WERI-Rb-1 (cell line): Measurements from ENCODE around the gene SPRR2B.
"Not testable (repeated sequence)": the region's sequence is repeated elsewhere in the genome, so short reads cannot be mapped to it uniquely, and the experiment has no call there.

Source experiments
- DNase-seq: peaks from one replicate; pipeline ENCODE4 v3.0.0-alpha.2; 2020
- H3K27ac ChIP-seq: fragments of 250-450 bp; sonication (Bioruptor Pico); 2 replicates; pipeline ENCODE4 v1.5.1; 2020; ENCODE audit warnings: mild to moderate bottlenecking, moderate library complexity
- H3K27me3 ChIP-seq: fragments of 250-450 bp; sonication (Bioruptor Pico); 2 replicates; pipeline ENCODE4 v1.5.1; 2021; ENCODE audit warnings: mild to moderate bottlenecking, low read depth, moderate library complexity; ENCODE audit not compliant: insufficient read depth, severe bottlenecking
- H3K36me3 ChIP-seq: fragments of 250-450 bp; sonication (Bioruptor Pico); 2 replicates; pipeline ENCODE4 v1.5.1; 2020; ENCODE audit warnings: mild to moderate bottlenecking, moderate library complexity
- H3K4me3 ChIP-seq: 2 replicates; pipeline ENCODE4 v1.5.1; 2011; ENCODE audit warnings: low read depth, mild to moderate bottlenecking, control low read depth, low read length
- H3K9me3 ChIP-seq: fragments of 250-450 bp; sonication (Bioruptor Pico); 2 replicates; pipeline ENCODE4 v1.5.1; 2021; ENCODE audit warnings: mild to moderate bottlenecking, moderate library complexity; ENCODE audit not compliant: severe bottlenecking
- TF ChIP-seq, protein P1 (sequence below): IDR thresholded peaks from 2 replicates; pipeline ENCODE4 v1.5.1; 2011; ENCODE audit warnings: low read depth, mild to moderate bottlenecking, control low read depth, inconsistent platforms, low read length

SPRR2B gene

DNA sequence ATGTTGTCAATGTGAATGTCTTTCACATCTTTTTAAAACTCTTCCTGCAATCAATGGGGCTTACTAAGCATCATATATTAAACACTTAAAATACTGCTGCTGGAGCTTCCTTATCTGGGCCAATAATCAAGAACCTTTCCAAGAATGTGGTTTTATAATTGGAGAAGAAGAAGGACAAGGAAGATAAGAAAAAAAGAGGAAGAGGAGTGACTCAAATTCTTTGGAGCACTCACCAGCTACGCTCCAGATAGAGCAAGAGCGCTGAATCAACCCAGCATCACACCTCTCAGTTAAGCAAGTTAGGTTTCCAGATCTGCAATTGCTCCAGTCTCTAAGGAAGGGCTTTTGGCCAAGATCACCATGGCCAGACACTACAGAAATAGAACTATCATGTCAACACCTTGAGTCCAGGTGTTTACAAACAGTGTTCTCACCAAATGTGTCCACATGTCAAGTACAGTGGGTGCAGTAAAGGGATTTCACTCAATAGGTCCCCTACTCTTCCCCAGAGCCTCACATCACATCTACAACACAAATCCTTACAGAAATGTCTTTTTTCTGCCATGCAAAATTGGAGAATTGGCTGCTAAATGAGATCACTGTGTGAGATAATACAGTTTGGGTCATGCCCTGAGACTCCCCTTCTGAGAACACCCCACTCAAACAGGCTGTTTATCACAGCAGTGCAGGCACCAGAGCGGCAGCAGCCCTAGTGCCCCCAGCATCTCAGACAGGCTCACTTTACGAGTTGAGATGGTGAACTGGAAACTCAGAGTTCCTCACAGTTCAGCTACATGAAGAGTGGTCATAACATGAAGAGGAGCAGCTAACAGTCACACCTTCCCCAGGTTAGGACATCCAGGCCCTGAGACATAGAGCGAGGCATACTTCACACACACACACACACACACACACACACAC is 1.7 kb upstream of the SPRR2B start:
- DNase-seq, result no peak

DNA sequence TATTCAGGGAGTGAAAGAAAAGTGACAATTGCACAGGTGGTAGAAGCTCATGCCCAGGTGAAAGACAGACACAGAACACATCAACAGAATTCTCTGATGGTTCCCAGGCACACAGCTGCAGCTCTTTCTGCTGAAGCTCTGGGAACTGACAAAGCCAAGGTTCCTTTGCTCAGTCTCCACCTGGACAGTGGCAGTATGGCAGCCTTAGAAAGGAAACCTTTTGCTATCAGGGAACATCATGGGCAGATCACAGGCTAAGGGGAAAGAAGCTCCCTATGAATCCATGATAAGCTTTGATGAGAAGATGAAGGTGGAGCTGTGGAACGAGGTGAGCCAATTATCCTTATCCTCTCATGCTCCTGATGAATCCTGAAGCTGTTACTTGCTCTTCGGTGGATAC is 1.2 kb downstream of the SPRR2B start:
- TF ChIP-seq, protein P1, sequence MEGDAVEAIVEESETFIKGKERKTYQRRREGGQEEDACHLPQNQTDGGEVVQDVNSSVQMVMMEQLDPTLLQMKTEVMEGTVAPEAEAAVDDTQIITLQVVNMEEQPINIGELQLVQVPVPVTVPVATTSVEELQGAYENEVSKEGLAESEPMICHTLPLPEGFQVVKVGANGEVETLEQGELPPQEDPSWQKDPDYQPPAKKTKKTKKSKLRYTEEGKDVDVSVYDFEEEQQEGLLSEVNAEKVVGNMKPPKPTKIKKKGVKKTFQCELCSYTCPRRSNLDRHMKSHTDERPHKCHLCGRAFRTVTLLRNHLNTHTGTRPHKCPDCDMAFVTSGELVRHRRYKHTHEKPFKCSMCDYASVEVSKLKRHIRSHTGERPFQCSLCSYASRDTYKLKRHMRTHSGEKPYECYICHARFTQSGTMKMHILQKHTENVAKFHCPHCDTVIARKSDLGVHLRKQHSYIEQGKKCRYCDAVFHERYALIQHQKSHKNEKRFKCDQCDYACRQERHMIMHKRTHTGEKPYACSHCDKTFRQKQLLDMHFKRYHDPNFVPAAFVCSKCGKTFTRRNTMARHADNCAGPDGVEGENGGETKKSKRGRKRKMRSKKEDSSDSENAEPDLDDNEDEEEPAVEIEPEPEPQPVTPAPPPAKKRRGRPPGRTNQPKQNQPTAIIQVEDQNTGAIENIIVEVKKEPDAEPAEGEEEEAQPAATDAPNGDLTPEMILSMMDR, result no peak
- DNase-seq, result no peak
- Histone ChIP-seq H3K36me3 (no peaks in the 10 kb centered on the region), H3K4me3 (no peak overlapping the region), H3K27ac (no peak overlapping the region), H3K27me3 (no peaks in the 10 kb centered on the region), H3K9me3 (no peaks in the 10 kb centered on the region)

More for the DNA sequence above, 1.7 kb upstream of the SPRR2B start:
- H3K27me3 ChIP-seq, result no peaks in the 10 kb centered on the region
- no peaks in the 10 kb centered on the region for H3K36me3 ChIP-seq
- no peak overlapping the region for H3K4me3 ChIP-seq
- TF ChIP-seq, protein P1, result no peak
- no peaks in the 10 kb centered on the region for H3K9me3 ChIP-seq
- H3K27ac ChIP-seq, result no peak overlapping the region

DNA sequence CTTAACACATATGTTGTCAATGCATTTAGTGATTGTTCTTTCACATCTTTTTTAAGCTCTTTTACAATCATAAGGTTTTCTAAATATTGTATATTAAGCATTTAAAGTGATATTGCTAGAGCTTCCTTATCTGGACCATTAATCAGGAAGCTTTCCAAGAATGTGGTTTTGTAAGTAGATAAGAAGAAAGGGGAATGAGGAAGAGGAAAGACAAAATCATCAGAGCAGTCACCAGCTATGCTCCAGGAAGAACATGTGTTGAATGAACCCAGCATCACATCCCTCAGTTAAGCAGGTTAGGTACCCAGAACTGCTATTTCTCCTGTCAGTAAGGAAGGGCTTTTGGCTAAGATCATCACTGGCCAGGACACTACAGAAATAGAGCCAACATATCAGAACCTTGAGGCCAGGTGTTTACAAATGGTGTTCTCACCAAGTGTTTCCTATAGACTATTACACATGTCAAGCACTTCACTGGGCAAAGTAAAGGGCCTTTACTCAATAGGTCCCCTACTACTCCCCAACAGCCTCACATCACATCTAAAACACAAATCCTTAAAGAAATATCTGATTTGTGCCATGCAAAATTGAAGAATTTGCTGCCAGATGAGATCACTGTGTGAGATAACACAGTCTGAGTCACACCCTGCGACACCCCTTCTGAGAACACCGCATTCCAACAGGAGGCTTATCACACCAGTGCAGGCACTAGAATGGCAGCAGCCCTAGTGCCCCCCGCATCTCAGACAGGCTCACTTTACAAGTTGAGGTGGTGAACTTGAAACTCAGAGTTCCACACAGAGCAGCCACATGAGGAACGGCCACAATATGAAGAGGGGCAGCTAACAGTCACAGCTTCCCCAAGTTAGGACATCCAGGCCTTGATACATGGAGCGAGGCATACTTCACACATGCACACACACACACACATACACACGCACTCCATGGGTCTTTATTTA is 12.3 kb downstream of the SPRR2B start:
- Histone ChIP-seq H3K27ac (no peak overlapping the region), H3K9me3 (no peaks in the 10 kb centered on the region), H3K36me3 (no peaks in the 10 kb centered on the region), H3K27me3 (no peaks in the 10 kb centered on the region), H3K4me3 (no peak overlapping the region)
- TF ChIP-seq, protein P1, result no peak
- no peak for DNase-seq

DNA sequence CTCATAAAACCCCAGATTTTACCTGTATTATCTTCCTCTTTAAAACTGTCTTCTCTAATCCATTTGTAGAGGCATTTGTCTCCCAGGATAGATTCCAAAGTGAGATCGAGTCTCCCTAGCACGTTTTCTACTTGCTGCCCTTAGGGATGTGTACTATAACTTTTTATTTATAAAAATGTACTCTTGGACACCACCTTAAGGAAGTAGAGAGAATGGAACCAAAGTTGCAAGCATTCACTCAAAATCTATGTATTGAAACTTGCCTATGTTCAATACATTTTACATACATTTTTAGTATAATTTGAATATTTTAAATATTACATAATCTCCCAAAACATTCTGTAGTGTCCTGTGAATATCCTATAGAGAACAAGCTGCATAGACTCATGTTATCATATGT is 13.3 kb downstream of the SPRR2B start:
- no peak for DNase-seq
- no peaks in the 10 kb centered on the region for H3K36me3 ChIP-seq
- no peak overlapping the region for H3K27ac ChIP-seq
- H3K4me3 ChIP-seq, result no peak overlapping the region
- no peaks in the 10 kb centered on the region for H3K9me3 ChIP-seq
- H3K27me3 ChIP-seq, result no peaks in the 10 kb centered on the region
- TF ChIP-seq, protein P1, result no peak

DNA sequence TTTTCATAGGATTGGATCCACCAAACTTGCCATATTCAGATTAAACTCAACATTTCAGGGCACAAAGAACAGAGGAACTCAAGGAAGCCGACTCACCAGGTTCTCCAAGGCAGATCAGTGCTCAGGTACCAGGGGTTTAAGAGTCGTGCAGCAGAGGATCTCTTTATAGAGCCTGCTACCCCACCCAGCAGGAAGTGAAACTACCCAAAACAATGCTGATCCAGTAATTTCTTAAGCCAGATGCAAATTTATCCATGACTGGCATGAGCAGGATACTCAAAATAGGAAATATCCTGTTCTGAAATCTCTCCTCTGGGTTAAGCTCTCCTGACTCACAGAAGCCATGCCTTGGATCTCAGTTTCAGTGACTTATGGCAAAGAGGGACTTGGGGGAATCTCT is 14.0 kb downstream of the SPRR2B start, which contains the start of gene SPRR2A:
Gene SPRR2A, minus strand, starts transcription at position 138 of the 400 bp plus-strand sequence. CDS start 777 bp downstream, outside the sequence.
- TF ChIP-seq, protein P1, result no peak
- no peak within 1 kb of the TSS for H3K27ac ChIP-seq
- no peaks in the 10 kb centered on the region for H3K9me3 ChIP-seq
- DNase-seq, result no peak
- H3K4me3 ChIP-seq, result no peak within 1 kb of the TSS
- H3K36me3 ChIP-seq, result no peaks in the 10 kb centered on the region
- H3K27me3 ChIP-seq, result no peaks in the 10 kb centered on the region

DNA sequence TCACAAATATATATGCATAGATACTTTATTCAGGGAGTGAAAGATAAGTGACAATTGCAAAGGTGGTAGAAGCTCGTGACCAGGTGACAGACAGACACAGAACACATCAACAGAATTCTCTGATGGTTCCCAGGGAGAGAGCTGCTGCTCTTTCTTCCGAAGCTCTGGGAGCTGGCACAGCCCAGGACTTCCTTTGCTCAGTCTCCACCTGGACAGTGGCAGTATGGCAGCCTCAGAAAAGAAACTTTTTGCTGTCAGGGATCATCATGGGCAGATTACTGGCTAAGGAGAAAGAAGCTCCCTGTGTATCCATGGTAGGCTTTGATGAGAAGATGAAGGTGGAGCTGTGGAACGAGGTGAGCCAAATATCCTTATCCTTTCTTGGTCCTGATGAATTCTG is 15.3 kb downstream of the SPRR2B start:
- H3K27me3 ChIP-seq, H3K9me3 ChIP-seq, H3K4me3 ChIP-seq, DNase-seq, H3K36me3 ChIP-seq, H3K27ac ChIP-seq: not testable (repeated sequence)
